Measurements from ENCODE around the gene IGF2BP1.
"Not testable (repeated sequence)": the region's sequence is repeated elsewhere in the genome, so short reads cannot be mapped to it uniquely, and the experiment has no call there.

IGF2BP1 gene

GRCh38 chr17:49021095-49021767 lies 24.0 kb downstream of the IGF2BP1 start:
- no peak for DNase-seq

- DNase-seq: no peak
Measured at GRCh38 chr17:49021768-49022103, 24.6 kb downstream of the IGF2BP1 start.

- no peak for DNase-seq
Measured at GRCh38 chr17:49022391-49022941, 25.3 kb downstream of the IGF2BP1 start.

GRCh38 chr17:49024523-49024922 lies 27.3 kb downstream of the IGF2BP1 start:
- no peak for DNase-seq

GRCh38 chr17:49026447-49026846 lies 29.3 kb downstream of the IGF2BP1 start:
- DNase-seq: not testable (repeated sequence)

- DNase-seq: no peak
Measured at GRCh38 chr17:49028271-49028670, 31.1 kb downstream of the IGF2BP1 start.

- DNase-seq: no peak
Measured at GRCh38 chr17:49029801-49030200, 32.6 kb downstream of the IGF2BP1 start.

GRCh38 chr17:49031965-49032928 lies 35.1 kb downstream of the IGF2BP1 start:
- DNase-seq: peak; percentile 23 to 34

- DNase-seq: no peak
Measured at GRCh38 chr17:49035470-49036269, 38.5 kb downstream of the IGF2BP1 start.

- no peak for DNase-seq
Measured at GRCh38 chr17:49036270-49036626, 39.1 kb downstream of the IGF2BP1 start.

- DNase-seq: no peak
Measured at GRCh38 chr17:49038138-49038537, 41.0 kb downstream of the IGF2BP1 start.

GRCh38 chr17:49038544-49038943 lies 41.4 kb downstream of the IGF2BP1 start:
- DNase-seq: no peak

- not testable (repeated sequence) for DNase-seq
Measured at GRCh38 chr17:49039518-49039917, 42.3 kb downstream of the IGF2BP1 start.

GRCh38 chr17:49041527-49041926 lies 44.3 kb downstream of the IGF2BP1 start:
- no peak for DNase-seq

- no peak for DNase-seq
Measured at GRCh38 chr17:49045376-49045775, 48.2 kb downstream of the IGF2BP1 start.

GRCh38 chr17:49046912-49047311 lies 49.7 kb downstream of the IGF2BP1 start:
- DNase-seq: no peak

GRCh38 chr17:49049265-49049664 lies 52.1 kb downstream of the IGF2BP1 start:
- DNase-seq: no peak

- no peak for DNase-seq
Measured at GRCh38 chr17:49050611-49051010, 53.4 kb downstream of the IGF2BP1 start.

- no peak for DNase-seq
Measured at GRCh38 chr17:49051269-49051668, 54.1 kb downstream of the IGF2BP1 start.

GRCh38 chr17:49053171-49053829 lies 56.1 kb downstream of the IGF2BP1 start:
- DNase-seq: no peak

GRCh38 chr17:49054342-49055092 lies 57.3 kb downstream of the IGF2BP1 start:
- no peak for DNase-seq

All from hippocampal formation (tissue), 2 donors.